ENCODE results near the gene TSPAN5.

GRCh38 chr4:98670186-98670585 is 11.8 kb upstream of the TSPAN5 start:
- TF ChIP-seq EZH2phosphoT487 (IDR thresholded peaks at IDR 0.05; ENCODE audit: borderline replicate concordance) = no peak
- TF ChIP-seq CTCF (conservative IDR thresholded peaks at IDR 0.05; ENCODE audit: low read length) = no peak
